ENCODE data around the gene MYH7.
A peak's percentile ranks its signal among the peaks of the same experiment; 100 is the strongest.
"Not testable (repeated sequence)": the region's sequence is repeated elsewhere in the genome, so short reads cannot be mapped to it uniquely, and the experiment has no call there.

The MYH7 gene

DNA sequence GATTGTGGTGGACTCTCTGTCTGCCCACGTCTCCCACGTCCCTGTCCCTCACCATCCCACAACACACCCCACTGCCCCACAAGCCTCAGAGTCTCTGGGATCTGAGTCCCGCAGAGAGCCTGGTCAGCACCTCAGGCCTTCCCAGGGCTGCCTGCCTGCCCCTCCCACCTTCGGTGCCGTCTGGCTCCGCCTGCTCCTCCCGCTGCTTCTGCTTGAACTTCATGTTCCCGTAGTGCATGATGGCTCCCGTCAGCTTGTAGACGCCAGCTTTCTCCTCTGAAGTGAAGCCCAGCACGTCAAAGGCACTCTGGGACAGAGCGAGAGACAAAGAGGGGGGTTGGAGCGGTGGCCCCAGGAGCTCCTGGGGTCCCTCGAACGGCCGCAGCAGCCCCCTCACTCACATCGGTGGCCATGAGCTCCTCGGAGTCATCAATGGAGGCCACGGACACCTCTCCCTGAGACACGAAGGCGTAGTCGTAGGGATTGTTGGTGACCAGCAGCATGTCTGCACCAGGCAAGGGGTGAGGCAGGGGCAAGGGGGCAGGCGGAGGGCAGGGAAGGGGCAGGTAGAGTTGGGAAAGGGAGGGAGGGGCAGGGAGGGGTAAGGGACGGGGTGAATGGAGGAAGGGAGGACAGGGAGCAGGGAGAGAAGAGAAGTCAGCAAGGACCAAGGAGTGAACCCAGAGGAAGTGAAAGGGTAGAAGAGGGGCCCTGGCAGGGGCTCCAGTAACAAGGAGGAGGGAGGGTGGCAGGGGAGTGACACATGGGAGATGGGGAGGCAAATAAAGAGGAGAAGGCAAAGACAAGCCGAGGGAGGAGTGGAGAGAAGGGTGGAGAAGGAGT is 32.9 kb downstream of the MYH7 start:
- POLR2A ChIA-PET = no interaction called here
- CTCF ChIA-PET = no interaction called here
- no peak overlapping the region for H3K4me3 ChIP-seq (ENCODE audit: low read depth, low read length)
- no peaks in the 10 kb centered on the region for H3K9me3 ChIP-seq (ENCODE audit: control insufficient read depth, insufficient read depth, low read depth, low read length)
- H3K27ac ChIP-seq (ENCODE audit: extremely low read depth, low read depth, low read length) = no peak overlapping the region
- H3K4me1 ChIP-seq (ENCODE audit: control insufficient read depth, insufficient read depth, low read length) = no peaks in the 10 kb centered on the region
- no peaks in the 10 kb centered on the region for H3K36me3 ChIP-seq (ENCODE audit: control insufficient read depth in 2 of 2, insufficient read depth in 1 of 2, low read length in 2 of 2)
- TF ChIP-seq ZBTB48 (tag by site-specific recombination; IDR thresholded peaks at IDR 0.05) (no peak), TRIM28 (IDR thresholded peaks at IDR 0.05; ENCODE audit: borderline replicate concordance, low read length) (no peak), GLI2 (tag by site-specific recombination; IDR thresholded peaks at IDR 0.05; ENCODE audit: borderline replicate concordance, low read depth) (no peak)
- TF ChIP-seq, protein P1, sequence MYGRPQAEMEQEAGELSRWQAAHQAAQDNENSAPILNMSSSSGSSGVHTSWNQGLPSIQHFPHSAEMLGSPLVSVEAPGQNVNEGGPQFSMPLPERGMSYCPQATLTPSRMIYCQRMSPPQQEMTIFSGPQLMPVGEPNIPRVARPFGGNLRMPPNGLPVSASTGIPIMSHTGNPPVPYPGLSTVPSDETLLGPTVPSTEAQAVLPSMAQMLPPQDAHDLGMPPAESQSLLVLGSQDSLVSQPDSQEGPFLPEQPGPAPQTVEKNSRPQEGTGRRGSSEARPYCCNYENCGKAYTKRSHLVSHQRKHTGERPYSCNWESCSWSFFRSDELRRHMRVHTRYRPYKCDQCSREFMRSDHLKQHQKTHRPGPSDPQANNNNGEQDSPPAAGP (tag by site-specific recombination; IDR thresholded peaks at IDR 0.05) = 0 out of 2 replicates have a peak, but pooled peaks have one; percentile 50

DNA sequence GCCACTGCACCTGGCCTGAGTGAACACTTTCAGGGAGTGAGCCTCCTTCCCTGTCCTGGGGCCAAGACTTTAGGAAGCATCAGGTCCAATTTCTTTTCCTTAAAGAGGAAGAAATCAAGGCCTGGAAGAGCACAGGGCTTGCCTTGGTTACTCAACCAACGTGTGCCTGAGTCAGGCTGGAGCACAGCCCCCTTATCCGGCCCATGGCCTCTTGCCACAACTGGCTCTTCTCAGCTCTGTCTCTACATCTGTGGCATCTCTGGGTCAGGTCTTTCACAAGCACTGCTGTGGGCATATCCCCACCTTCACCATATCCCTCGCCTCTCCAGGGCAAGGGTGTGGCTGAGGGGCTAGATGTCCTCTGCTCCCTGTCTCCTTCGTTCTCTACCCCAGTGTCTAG is 34.2 kb downstream of the MYH7 start:
- CTCF ChIA-PET = no interaction called here
- POLR2A ChIA-PET = no interaction called here
- TF ChIP-seq ZNF521 (tag by site-specific recombination; IDR thresholded peaks at IDR 0.05) (no peak), ZNF24 (tag by site-specific recombination; IDR thresholded peaks at IDR 0.05) (no peak), PRDM6 (tag by site-specific recombination; IDR thresholded peaks at IDR 0.05) (no peak), ZNF16 (tag by site-specific recombination; IDR thresholded peaks at IDR 0.05; ENCODE audit: low read depth) (no peak), ZNF670 (tag by site-specific recombination; IDR thresholded peaks at IDR 0.05; ENCODE audit: low read depth) (no peak), SP7 (tag by site-specific recombination; IDR thresholded peaks at IDR 0.05) (no peak), ZNF776 (tag by site-specific recombination; IDR thresholded peaks at IDR 0.05; ENCODE audit: borderline replicate concordance) (no peak), KLF9 (tag by site-specific recombination; IDR thresholded peaks at IDR 0.05; ENCODE audit: low read depth) (no peak)

GRCh38 chr14:23400496-23401149 is 34.8 kb downstream of the MYH7 start:
- POLR2A ChIA-PET; H3K36me3 ChIP-seq (ENCODE audit: control insufficient read depth in 2 of 2, insufficient read depth in 1 of 2, low read length in 2 of 2); H3K9me3 ChIP-seq (ENCODE audit: control insufficient read depth, insufficient read depth, low read depth, low read length); H3K4me3 ChIP-seq (ENCODE audit: low read depth, low read length); H3K4me1 ChIP-seq (ENCODE audit: control insufficient read depth, insufficient read depth, low read length); H3K27ac ChIP-seq (ENCODE audit: extremely low read depth, low read depth, low read length): not testable (repeated sequence)
- TF ChIP-seq ZNF157 (tag by site-specific recombination; IDR thresholded peaks at IDR 0.05) = 0 out of 2 replicates have a peak, but pooled peaks have one; percentile 20
- CTCF ChIA-PET = interaction anchor here (0.6 kb wide), 1 partner anchor 105 kb away, joined by 4 read pairs; no protein-coding TSS in a partner anchor

More for the DNA sequence above, 34.2 kb downstream of the MYH7 start:
- Histone ChIP-seq H3K9me3 (ENCODE audit: control insufficient read depth, insufficient read depth, low read depth, low read length) (no peaks in the 10 kb centered on the region), H3K36me3 (ENCODE audit: control insufficient read depth in 2 of 2, insufficient read depth in 1 of 2, low read length in 2 of 2) (no peaks in the 10 kb centered on the region), H3K27ac (ENCODE audit: extremely low read depth, low read depth, low read length) (no peak overlapping the region), H3K4me1 (ENCODE audit: control insufficient read depth, insufficient read depth, low read length) (no peaks in the 10 kb centered on the region), H3K4me3 (ENCODE audit: low read depth, low read length) (no peak overlapping the region)

DNA sequence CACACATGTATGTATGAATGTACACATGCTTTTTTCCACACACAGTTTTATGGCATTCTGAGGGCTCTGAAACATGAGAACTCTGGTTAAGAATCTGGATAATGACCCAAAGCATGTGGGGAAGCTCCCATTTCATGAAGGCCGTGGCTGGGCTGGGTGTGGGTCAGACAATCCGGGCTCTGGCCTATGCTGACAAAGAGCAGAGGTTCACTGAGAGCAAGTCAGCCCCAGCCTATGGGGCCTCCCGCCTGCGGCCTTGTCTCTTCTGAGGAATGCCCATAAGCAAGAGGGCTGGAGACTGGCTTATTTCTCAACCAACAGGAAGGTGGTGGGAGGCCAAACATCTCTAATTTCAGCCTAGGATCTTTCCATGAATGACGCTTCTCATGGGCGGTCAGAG is 35.9 kb downstream of the MYH7 start:
- H3K4me3 ChIP-seq (ENCODE audit: low read depth, low read length) = no peak overlapping the region
- ChIA-PET CTCF (interaction anchor here (0.6 kb wide), 1 partner anchor 279 kb away, joined by 3 read pairs; no protein-coding TSS in a partner anchor), POLR2A (no interaction called here)
- no peak for TF ChIP-seq ZBTB48 (tag by site-specific recombination; IDR thresholded peaks at IDR 0.05)
- no peak for TF ChIP-seq ZNF302 (tag by site-specific recombination; IDR thresholded peaks at IDR 0.05; ENCODE audit: low read depth)
- no peak for TF ChIP-seq ZNF394 (tag by site-specific recombination; IDR thresholded peaks at IDR 0.05; ENCODE audit: borderline replicate concordance)
- no peak for TF ChIP-seq YY2 (tag by site-specific recombination; IDR thresholded peaks at IDR 0.05)
- no peak for TF ChIP-seq ZNF184 (tag by site-specific recombination; IDR thresholded peaks at IDR 0.05)
- no peak for TF ChIP-seq ZNF791 (tag by site-specific recombination; IDR thresholded peaks at IDR 0.05)
- no peak for TF ChIP-seq OVOL3 (tag by site-specific recombination; IDR thresholded peaks at IDR 0.05)
- no peak for TF ChIP-seq BCL11A (tag by site-specific recombination; IDR thresholded peaks at IDR 0.05; ENCODE audit: low read depth)
- no peak for TF ChIP-seq ZNF211 (tag by site-specific recombination; IDR thresholded peaks at IDR 0.05; ENCODE audit: low read depth)
- TF ChIP-seq ZNF335 (tag by site-specific recombination; conservative IDR thresholded peaks at IDR 0.05) = no peak
- TF ChIP-seq ZNF561 (tag by site-specific recombination; IDR thresholded peaks at IDR 0.05; ENCODE audit: borderline replicate concordance) = no peak
- TF ChIP-seq ZNF501 (tag by site-specific recombination; IDR thresholded peaks at IDR 0.05) = no peak
- no peak for TF ChIP-seq WT1 (tag by site-specific recombination; IDR thresholded peaks at IDR 0.05)
- no peak for TF ChIP-seq IKZF3 (tag by site-specific recombination; IDR thresholded peaks at IDR 0.05)

More for the DNA sequence above, 35.9 kb downstream of the MYH7 start:
- Histone ChIP-seq H3K27ac (ENCODE audit: extremely low read depth, low read depth, low read length) (no peak overlapping the region), H3K36me3 (ENCODE audit: control insufficient read depth in 2 of 2, insufficient read depth in 1 of 2, low read length in 2 of 2) (no peaks in the 10 kb centered on the region), H3K4me1 (ENCODE audit: control insufficient read depth, insufficient read depth, low read length) (no peaks in the 10 kb centered on the region), H3K9me3 (ENCODE audit: control insufficient read depth, insufficient read depth, low read depth, low read length) (no peaks in the 10 kb centered on the region)

Measured in HEK293 (cell line).